Ishikawa (cell line): ENCODE data around the gene NSUN2.

ENCODE experiments used
- CEBPB ChIP-seq: IDR thresholded peaks from 2 replicates; pipeline ENCODE4 v1.6.1; 2012
- CREB1 ChIP-seq: IDR thresholded peaks from 2 replicates; pipeline ENCODE4 v1.6.1; 2012; ENCODE audit warnings: low read depth
- EGR1 ChIP-seq: IDR thresholded peaks from 2 replicates; pipeline ENCODE4 v1.6.1; 2012
- EP300 ChIP-seq: IDR thresholded peaks from 2 replicates; pipeline ENCODE4 v1.6.1; 2012; ENCODE audit warnings: borderline replicate concordance
- FOXM1 ChIP-seq: IDR thresholded peaks from 2 replicates; pipeline ENCODE4 v1.6.1; 2012; ENCODE audit warnings: low read depth, borderline replicate concordance
- NFIC ChIP-seq: IDR thresholded peaks from 2 replicates; pipeline ENCODE4 v1.6.1; 2012
- RAD21 ChIP-seq: IDR thresholded peaks from 2 replicates; pipeline ENCODE4 v1.6.1; 2012; ENCODE audit warnings: low read depth
- TAF1 ChIP-seq: IDR thresholded peaks from 2 replicates; pipeline ENCODE4 v1.6.1; 2012; ENCODE audit warnings: low read depth, mild to moderate bottlenecking
- TCF12 ChIP-seq: IDR thresholded peaks from 2 replicates; pipeline ENCODE4 v1.6.1; 2012; ENCODE audit warnings: low read depth
- TEAD4 ChIP-seq: IDR thresholded peaks from 2 replicates; pipeline ENCODE4 v1.6.1; 2012
- YY1 ChIP-seq: IDR thresholded peaks from 2 replicates; pipeline ENCODE4 v1.6.1; 2012; ENCODE audit warnings: low read depth
- ZBTB7A ChIP-seq: IDR thresholded peaks from 2 replicates; pipeline ENCODE4 v1.6.1; 2012; ENCODE audit warnings: low read depth
- TF ChIP-seq, protein P1 (sequence below): IDR thresholded peaks from 2 replicates; pipeline ENCODE4 v1.6.1; 2012
- TF ChIP-seq, protein P2 (sequence below): IDR thresholded peaks from 2 replicates; pipeline ENCODE4 v1.6.1; 2012; ENCODE audit warnings: low read depth, mild to moderate bottlenecking
- TF ChIP-seq, protein P3 (sequence below): IDR thresholded peaks from 2 replicates; pipeline ENCODE4 v1.6.1; 2012

Gene NSUN2

DNA sequence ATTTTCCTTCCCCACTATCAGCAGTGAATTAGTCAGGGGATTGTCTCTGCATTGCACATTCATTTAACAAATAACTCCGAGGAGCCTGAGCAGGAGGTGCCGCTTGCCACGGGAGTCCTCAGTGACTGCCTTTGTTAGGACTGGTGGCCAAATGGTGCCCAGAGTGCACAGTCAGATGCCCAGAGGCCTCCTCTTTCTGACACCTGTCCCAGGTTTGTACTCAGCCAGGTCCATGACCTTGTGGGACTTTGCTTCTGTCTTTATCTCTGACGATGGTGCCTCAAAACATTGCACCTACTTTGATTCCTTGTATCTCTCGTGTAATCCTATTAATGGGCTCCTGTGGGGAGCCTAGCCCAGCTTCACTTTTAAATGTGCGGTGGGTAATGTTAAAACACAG is 4.7 kb upstream of the NSUN2 start:
- no peak for TF ChIP-seq FOXM1
- no peak for TF ChIP-seq EP300
- TF ChIP-seq, protein P1, sequence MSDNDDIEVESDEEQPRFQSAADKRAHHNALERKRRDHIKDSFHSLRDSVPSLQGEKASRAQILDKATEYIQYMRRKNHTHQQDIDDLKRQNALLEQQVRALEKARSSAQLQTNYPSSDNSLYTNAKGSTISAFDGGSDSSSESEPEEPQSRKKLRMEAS = no peak

DNA sequence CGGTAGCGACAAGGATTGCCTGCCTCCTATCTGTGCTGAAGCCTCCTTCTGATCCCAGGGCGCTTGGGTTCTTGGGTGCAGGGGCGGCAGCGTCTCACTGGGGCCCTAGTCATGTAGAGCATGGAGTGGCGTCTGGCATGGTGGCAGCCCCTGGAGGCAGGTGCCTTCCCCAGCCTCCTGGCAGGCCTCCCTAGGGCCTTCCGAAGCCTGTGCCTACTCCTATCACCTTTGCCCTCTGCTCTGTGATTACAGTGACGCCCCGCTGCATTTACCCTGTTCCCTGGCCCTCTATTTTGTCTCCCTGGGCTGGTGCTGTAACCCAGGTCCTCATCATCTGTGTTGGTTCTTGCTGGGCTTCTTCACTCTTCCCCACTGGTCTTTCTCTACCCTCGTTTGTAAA is 4.2 kb upstream of the NSUN2 start:
- no peak for TF ChIP-seq RAD21
- no peak for TF ChIP-seq EP300

DNA sequence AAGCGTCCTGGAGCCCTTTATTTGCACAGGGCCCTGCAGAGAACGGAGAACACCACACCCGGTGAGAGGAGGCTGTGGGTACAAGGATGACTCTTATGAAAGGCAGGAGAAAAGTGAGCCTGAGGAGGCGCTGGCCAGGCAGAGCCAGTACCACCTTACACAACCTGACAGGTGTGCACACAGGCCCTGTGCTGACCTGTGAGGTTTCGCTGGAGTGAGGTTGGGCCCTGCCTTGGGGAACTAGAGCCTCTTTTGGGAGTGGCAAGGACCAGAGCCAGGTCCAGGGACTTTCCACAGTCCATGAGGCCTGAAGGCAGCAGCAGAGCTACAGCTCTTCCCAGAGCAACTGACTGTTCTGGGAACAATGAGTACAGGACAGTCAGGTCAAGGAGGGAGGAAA is 3.4 kb upstream of the NSUN2 start:
- TF ChIP-seq, protein P2, sequence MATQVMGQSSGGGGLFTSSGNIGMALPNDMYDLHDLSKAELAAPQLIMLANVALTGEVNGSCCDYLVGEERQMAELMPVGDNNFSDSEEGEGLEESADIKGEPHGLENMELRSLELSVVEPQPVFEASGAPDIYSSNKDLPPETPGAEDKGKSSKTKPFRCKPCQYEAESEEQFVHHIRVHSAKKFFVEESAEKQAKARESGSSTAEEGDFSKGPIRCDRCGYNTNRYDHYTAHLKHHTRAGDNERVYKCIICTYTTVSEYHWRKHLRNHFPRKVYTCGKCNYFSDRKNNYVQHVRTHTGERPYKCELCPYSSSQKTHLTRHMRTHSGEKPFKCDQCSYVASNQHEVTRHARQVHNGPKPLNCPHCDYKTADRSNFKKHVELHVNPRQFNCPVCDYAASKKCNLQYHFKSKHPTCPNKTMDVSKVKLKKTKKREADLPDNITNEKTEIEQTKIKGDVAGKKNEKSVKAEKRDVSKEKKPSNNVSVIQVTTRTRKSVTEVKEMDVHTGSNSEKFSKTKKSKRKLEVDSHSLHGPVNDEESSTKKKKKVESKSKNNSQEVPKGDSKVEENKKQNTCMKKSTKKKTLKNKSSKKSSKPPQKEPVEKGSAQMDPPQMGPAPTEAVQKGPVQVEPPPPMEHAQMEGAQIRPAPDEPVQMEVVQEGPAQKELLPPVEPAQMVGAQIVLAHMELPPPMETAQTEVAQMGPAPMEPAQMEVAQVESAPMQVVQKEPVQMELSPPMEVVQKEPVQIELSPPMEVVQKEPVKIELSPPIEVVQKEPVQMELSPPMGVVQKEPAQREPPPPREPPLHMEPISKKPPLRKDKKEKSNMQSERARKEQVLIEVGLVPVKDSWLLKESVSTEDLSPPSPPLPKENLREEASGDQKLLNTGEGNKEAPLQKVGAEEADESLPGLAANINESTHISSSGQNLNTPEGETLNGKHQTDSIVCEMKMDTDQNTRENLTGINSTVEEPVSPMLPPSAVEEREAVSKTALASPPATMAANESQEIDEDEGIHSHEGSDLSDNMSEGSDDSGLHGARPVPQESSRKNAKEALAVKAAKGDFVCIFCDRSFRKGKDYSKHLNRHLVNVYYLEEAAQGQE = no peak
- TF ChIP-seq YY1 (no peak), FOXM1 (no peak), NFIC (no peak), EP300 (no peak), ZBTB7A (no peak), CEBPB (no peak), TCF12 (no peak)

DNA sequence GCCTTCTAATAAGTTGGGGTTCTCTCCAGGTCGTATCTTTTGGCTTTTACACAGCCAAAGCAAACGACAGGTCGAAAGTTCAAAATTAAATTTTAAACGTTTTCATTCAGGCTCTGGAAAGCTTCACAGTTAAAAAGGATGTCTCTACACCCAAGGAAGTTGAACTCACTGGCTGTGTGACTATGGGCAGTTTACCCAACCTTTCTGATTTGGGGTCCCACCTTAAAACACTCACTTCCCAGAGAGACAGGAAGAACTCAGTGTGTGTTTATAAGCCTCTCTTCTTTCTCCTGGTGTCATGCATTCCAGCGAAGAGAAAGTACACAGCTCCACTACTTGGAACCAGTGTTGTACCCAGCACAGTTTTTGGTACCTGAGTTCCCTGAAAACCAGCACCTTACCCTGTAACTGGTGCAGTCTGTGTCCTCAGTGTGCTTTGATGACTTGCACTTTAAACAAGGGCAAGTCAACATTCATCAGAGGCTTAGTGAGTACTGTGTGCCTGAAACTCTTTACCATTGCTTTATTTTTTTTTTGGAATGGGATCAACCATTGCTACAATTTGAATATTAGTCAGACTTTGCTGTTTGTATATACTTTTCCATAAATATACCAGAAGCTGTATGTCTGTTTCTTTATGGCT is 2.1 kb upstream of the NSUN2 start:
- TF ChIP-seq ZBTB7A = no peak
- no peak for TF ChIP-seq TEAD4
- TF ChIP-seq EGR1 = no peak
- no peak for TF ChIP-seq TCF12
- TF ChIP-seq, protein P2 = no peak
- TF ChIP-seq TAF1 = no peak
- TF ChIP-seq, protein P3, sequence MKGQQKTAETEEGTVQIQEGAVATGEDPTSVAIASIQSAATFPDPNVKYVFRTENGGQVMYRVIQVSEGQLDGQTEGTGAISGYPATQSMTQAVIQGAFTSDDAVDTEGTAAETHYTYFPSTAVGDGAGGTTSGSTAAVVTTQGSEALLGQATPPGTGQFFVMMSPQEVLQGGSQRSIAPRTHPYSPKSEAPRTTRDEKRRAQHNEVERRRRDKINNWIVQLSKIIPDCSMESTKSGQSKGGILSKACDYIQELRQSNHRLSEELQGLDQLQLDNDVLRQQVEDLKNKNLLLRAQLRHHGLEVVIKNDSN = no peak
- TF ChIP-seq NFIC = no peak
- no peak for TF ChIP-seq EP300

DNA sequence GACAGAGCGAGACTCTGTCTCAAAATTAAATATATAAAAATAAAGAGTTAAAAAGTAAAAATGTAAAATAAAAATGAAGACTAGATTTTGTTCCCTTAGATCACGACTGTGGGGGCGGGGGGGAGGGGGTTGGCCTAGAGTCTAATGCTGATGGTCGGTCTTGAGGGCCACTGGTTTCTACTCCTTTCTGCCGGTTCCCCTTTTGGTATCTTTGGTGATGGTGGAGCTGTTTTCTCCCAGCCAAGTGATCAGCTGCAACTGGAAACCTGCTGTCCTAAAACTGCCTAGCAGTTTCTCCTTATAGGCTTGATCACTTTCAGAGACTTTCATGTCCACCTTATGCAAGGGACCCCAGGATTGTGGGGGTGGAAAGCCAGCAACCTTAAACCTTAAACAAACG is 1.5 kb upstream of the NSUN2 start:
- no peak for TF ChIP-seq RAD21
- no peak for TF ChIP-seq TEAD4
- no peak for TF ChIP-seq EGR1
- TF ChIP-seq, protein P2 = no peak
- no peak for TF ChIP-seq ZBTB7A
- TF ChIP-seq CREB1 = no peak
- TF ChIP-seq, protein P3 = no peak
- no peak for TF ChIP-seq TAF1
- no peak for TF ChIP-seq FOXM1
- TF ChIP-seq NFIC = no peak
- no peak for TF ChIP-seq YY1
- no peak for TF ChIP-seq EP300
- TF ChIP-seq CEBPB = no peak
- TF ChIP-seq, protein P1 = no peak
- TF ChIP-seq TCF12 = no peak
